T-helper 1 cell treated with Interleukin-12 subunit alpha and Interleukin-12 subunit beta and Interleukin-4 antibody, amounts not matched to agents 30 ng/mL and 1 ng/mL, for 36 hours (primary cell): ENCODE results near the gene CRAMP1. TPM values are rescaled to one million over a fixed set of nuclear protein-coding genes. Genes with fewer than 3 reads are reported as not detected.
"Not testable (repeated sequence)": the region's sequence is repeated elsewhere in the genome, so short reads cannot be mapped to it uniquely, and the experiment has no call there.

ENCODE experiments used
- intact Hi-C: fragments of 100-400 bp; cut with micrococcal nuclease; formaldehyde crosslinking; loops from one replicate; pipeline ENCODE4 v1.15.1; 2024
- total RNA-seq: library from RNA; stranded (reverse); gene quantifications from 2 replicates; pipeline ENCODE4 v1.2.3, GENCODE V29; 2022

The CRAMP1 gene
- total RNA-seq, result 36.9 and 37.8 TPM in 2 replicates

DNA sequence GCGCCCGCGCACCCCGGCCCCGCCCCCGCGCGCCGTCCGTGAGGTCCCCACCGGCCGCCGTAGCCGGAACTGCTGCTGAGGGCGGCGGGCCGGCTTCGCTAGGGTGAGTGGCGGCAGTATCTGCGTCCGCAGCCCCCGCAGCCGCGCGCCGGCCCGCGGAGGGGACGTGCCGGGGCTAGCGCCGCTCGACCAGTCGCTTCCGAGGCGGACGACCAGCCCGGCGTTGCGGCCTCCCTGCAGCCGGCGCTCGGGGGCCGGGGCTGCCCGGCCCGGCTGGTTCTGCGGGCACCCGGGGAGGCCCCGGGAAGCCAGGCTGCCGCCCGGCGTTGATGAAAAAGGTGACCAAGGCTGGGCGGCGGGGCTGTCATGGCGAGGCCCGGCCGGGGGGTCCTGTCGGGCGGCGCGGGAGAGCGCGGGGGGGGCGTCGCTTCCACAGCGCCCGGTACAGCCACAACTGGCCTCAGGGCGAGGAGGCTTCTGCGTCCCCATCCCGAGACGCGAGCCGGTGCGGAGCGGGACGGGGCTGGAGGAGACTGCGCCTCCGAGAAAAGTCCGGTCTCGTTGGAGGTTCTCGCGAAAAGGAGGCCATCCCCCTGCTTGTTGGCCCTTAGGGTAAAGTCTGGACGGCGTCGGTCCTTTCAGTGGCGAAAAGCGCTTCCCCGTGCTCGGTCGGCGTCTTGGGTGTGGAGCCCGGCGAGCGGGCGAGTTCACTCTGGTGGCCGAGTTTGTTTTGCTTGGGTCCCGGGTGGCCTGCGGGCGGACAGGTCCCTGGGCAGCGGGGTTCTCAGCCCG, at the start of gene CRAMP1:
Gene CRAMP1 (plus strand): TSS at position 41 of the 792 bp plus-strand sequence. CDS start 2,280 bp downstream, outside the sequence.
- intact Hi-C loops, result loop anchor here (1.0 to 10.0 kb wide), 14 partner anchors 34 to 925 kb away; partner anchors contain the start of genes CLCN7, EME2, FAHD1 and GNPTG

DNA sequence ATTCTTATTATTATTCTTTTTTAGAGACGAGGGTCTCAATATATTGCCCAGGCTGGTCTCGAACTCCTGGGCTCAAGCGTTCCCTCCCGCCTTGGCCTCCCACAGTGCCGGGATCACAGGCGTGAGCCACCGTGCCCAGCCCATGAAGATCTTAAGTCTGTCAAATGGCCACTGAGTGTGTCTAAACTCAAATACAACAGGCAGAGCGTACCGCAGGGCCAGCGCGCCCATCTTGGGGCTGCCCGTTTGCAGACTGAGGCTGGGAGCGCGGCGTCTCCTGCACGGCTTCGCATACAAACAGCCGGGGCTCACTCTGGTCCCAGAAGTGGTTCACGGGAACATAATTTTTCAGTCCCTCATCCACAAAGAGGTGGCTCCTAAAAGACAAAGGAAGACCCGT, 48.4 kb upstream of the CRAMP1 start:
- intact Hi-C loops, result no loop called here

DNA sequence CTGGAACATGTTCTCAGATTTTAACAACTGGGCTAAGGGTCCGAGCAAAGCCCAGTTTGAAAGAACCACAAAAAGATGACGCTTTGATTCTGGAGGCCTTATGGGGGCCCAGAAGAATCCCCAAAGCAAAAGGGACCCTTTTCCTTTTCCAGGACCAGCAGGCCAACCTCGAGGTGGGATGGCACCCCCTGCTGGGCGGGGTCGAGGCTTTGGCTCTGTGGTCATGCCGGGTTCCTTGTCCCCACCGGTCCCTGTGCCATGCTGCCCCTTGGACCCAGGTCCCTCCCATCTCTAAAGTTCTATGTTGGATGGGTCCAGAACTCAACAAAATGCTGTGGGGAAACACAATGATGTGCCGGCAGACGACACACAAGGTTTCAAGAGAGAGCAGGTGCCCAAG, 47.8 kb upstream of the CRAMP1 start:
- intact Hi-C loops, result no loop called here

- intact Hi-C loops, result no loop called here
Observed at GRCh38 chr16:1565083-1565805, 46.9 kb upstream of the CRAMP1 start.

- intact Hi-C loops, result no loop called here
Observed at GRCh38 chr16:1567988-1568387, 44.2 kb upstream of the CRAMP1 start.

GRCh38 chr16:1571012-1571671, 41.0 kb upstream of the CRAMP1 start:
- intact Hi-C loops, result no loop called here

GRCh38 chr16:1572673-1573072, 39.5 kb upstream of the CRAMP1 start:
- intact Hi-C loops, result no loop called here

DNA sequence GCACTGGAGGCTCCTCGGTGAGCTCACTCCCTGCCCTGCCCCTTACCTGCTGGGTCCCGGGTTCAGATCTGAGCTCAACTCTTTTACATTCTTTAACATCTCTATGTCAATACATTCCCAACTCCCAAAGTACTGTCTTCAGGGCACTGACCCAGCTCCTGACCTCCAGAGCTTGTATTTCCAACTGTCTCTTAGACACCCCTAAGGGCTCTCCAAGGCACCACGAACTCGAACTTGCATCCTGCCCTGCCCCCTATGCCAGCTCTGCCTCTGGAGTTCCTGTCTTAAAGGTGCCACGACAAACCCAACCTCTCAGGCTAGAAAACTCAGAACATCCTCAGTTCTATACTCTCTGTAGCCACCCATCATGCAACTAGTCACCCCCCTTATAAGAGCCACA, 38.9 kb upstream of the CRAMP1 start:
- intact Hi-C loops, result no loop called here

DNA sequence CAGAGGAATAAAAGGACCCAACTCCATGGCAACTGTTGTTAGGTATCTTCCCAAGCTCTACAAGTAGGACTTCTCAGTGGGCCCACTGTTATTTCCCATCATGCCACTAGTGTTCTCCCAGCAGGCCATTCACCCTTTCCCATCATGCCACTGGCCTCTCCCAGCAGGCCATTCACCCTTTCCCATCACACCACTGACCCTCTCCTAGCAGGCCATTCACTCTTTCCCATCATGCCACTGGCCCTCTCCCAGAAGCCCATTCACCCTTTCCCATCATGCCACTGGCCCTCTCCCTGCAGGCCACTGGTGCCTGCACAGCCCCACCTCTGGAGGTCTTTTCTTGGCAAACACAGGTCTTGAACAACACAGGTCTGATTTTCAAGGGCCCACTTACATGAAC, 36.6 kb upstream of the CRAMP1 start:
- intact Hi-C loops, result no loop called here

DNA sequence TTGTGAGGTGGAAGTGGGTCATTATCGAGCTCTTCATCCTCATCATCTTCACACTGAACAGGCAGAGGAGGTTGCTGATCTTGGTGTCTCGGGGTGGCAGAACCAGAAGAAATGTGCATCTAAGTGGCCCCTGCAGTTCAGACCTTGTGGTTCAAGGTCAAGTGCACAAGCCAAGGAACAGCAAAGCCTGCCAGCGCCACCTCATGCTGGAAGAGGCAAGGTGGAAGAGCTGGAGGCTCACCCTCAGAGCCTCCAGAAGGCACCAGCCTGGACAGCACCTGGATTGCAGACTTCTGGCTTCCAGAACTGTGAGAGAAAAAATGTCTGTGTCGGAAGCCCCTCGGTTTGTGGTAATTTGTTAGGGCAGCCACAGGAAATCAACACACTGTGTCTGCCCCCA, 32.9 kb upstream of the CRAMP1 start:
- intact Hi-C loops, result loop anchor here (2.0 kb wide), 1 partner anchor 20 kb away; no protein-coding TSS in a partner anchor

GRCh38 chr16:1580256-1580655, 31.9 kb upstream of the CRAMP1 start:
- intact Hi-C loops, result no loop called here

GRCh38 chr16:1580956-1581355, 31.2 kb upstream of the CRAMP1 start:
- intact Hi-C loops, result no loop called here

- intact Hi-C loops, result no loop called here
Observed at GRCh38 chr16:1581804-1582203, 30.4 kb upstream of the CRAMP1 start.

GRCh38 chr16:1583180-1583579, 29.0 kb upstream of the CRAMP1 start:
- intact Hi-C loops, result no loop called here

DNA sequence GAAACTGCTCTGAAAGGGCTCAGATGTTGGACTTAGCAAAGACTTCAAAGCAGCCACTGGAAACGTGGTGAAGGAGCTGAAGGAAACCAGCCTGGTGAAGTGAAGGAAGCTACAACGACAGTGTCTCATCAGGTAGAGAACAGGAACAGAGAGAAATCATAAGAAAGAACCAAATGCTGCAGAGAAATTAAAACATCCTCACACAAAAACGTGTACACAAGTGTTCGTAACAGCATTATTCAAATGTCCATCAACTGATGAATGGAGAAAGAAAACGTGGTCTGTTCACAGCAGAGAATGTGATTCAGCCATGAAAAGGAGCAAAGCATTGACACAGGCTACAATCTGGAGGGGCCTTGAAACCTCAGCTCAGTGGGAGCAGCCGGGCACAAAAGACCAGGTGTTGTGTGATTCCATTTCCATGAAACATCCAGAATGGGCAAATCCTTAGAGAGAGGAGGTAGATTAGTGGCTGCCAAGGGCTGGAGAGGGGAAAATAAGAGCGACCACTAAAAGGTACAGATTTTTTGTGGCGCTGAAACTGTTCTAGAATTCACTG, 27.2 kb upstream of the CRAMP1 start:
- intact Hi-C loops, result no loop called here

- intact Hi-C loops, result no loop called here
Observed at GRCh38 chr16:1590366-1590765, 21.8 kb upstream of the CRAMP1 start.

- intact Hi-C loops, result no loop called here
Observed at GRCh38 chr16:1590930-1591705, 21.0 kb upstream of the CRAMP1 start.

- intact Hi-C loops, result no loop called here
Observed at GRCh38 chr16:1592446-1592845, 19.7 kb upstream of the CRAMP1 start.

DNA sequence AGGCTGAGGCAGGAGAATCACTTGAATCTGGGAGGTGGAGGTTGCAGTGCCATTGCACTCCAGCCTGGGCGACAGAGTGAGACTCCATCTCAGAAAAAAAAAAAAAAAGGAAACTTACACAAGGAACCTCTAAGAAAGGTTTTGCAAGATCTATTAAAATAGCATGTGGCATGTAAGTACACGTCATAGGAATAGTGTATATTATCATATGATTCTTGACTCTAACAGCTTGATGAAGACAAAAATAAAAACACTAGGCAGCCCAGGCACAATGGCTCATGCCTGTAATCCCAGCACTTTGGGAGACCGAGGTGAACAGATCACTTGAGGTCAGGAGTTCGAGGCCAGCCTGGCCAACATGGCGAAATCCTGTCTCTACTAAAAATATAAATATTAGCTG, 16.6 kb upstream of the CRAMP1 start:
- intact Hi-C loops, result not testable (repeated sequence)

DNA sequence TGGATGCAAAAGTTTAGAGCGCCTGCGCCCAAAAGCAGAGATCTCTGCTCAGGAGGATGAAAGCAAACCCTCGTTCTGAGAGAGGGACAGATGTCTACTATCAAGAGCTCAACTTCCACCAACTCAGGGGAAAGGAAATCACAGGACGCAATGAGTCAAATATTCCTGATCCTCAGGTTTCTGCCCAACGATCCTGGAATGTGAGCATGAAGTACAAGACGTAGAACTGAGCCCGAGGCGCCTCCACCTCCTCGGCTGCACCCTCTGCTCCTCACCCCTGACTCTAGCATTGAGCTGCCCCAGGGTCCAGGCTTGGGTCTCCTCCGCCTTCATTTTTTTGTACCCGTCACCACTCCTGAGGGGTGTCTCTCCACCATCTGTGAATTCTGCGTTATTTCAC, 15.6 kb upstream of the CRAMP1 start:
- intact Hi-C loops, result no loop called here

DNA sequence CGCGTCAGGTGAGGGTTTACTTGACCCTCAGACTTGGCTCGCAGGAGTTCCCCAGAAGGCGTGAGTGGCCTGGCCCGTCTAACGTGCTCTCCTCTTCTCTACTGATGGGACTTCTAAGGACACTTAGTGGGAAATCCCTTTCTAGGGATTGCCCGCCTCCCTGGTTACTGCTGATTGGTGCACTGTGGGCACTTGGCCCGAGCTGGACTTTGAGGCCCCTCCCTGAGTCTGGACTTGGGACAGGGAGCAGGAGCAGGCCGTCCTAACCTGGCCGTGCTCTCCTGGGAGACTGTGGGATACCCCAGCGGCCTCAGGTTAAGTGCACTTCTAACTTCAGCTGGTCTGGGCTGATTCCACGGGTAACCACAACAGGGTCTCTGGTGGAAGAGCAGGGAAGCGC, 15.0 kb upstream of the CRAMP1 start:
- intact Hi-C loops, result no loop called here
